ENCODE results near the gene HTR4. TPM values are rescaled to one million over a fixed set of nuclear protein-coding genes. Genes with fewer than 3 reads are reported as not detected.
"Not testable (repeated sequence)": the region's sequence is repeated elsewhere in the genome, so short reads cannot be mapped to it uniquely, and the experiment has no call there.

Gene HTR4
- total RNA-seq, 1 experiment from 2014 or later = not detected

- TF ChIP-seq ZBTB33 (IDR thresholded peaks at IDR 0.05; ENCODE audit: extremely low read depth, insufficient replicate concordance, low read length) = no peak
- no peak for TF ChIP-seq CTCF (IDR thresholded peaks at IDR 0.05 in 2 of 3, conservative IDR thresholded peaks at IDR 0.05 in 1 of 3; ENCODE audit: borderline replicate concordance in 1 of 3, insufficient read depth in 1 of 3, low read depth in 2 of 3, low read length in 2 of 3)
These were observed 182.9 kb downstream of the HTR4 start (continued) for GRCh38 chr5:148471379-148471778.

GRCh38 chr5:148469501-148469935 is 184.8 kb downstream of the HTR4 start:
- intact Hi-C loops (cut with micrococcal nuclease) = no loop called here
- ChIA-PET CTCF (interaction anchor here (1.0 to 1.8 kb wide), 4 partner anchors 12 to 262 kb away, joined by 3 to 6 read pairs (median 4); no protein-coding TSS in a partner anchor), RAD21 (ENCODE audit: low non-redundant PET in 1 of 2, low total read pairs in 2 of 2, uncharacterized antibody in 2 of 2, unreplicated experiment in 2 of 2) (no interaction called here), POLR2A (no interaction called here)
- Histone ChIP-seq H3K9me3 (ENCODE audit: control insufficient read depth in 1 of 2, insufficient read depth in 1 of 2, low read depth in 1 of 2, low read length in 2 of 2) (no peaks in the 10 kb centered on the region), H3K27ac (ENCODE audit: low read depth, low read length) (no peak overlapping the region), H3K4me1 (ENCODE audit: control insufficient read depth in 1 of 2, insufficient read depth in 2 of 2, low read length in 2 of 2) (no peaks in the 10 kb centered on the region), H3K27me3 (ENCODE audit: insufficient read depth, low read length) (0 out of 2 replicates have a peak, but pooled peaks cover 15% of the 10 kb centered on the region), H3K36me3 (ENCODE audit: control insufficient read depth in 1 of 2, insufficient read depth in 2 of 2, low read length in 2 of 2) (no peaks in the 10 kb centered on the region), H3K9me2 (ENCODE audit: insufficient read depth) (no peaks in the 10 kb centered on the region), H3K4me2 (ENCODE audit: low read length) (no peak overlapping the region), H3K79me2 (ENCODE audit: insufficient read depth, low read length) (no peaks in the 10 kb centered on the region), H3K4me3 (replicated peaks in 1 of 2; ENCODE audit: low read depth in 1 of 2, low read length in 2 of 2) (no peak overlapping the region), H3K9ac (ENCODE audit: low read length) (no peak overlapping the region), H2AFZ (ENCODE audit: low read depth, low read length, poor library complexity, severe bottlenecking) (no peak overlapping the region), H4K20me1 (ENCODE audit: insufficient read depth) (no peaks in the 10 kb centered on the region)
- no peak for DNase-seq (ENCODE audit: low read depth, low spot score)
- ATAC-seq = no peak
- no TSS peak for BruUV-seq (replicated peaks)
- TF ChIP-seq POLR2AphosphoS5 (IDR thresholded peaks at IDR 0.05; ENCODE audit: low read depth, low read length) = no peak
- no peak for TF ChIP-seq MAX (IDR thresholded peaks at IDR 0.05)
- TF ChIP-seq FOSL1 (IDR thresholded peaks at IDR 0.05; ENCODE audit: low read depth) = no peak
- no peak for TF ChIP-seq SRF (IDR thresholded peaks at IDR 0.05; ENCODE audit: low read depth)
- TF ChIP-seq ATF3 (IDR thresholded peaks at IDR 0.05) = no peak

GRCh38 chr5:148468746-148469145 is 185.6 kb downstream of the HTR4 start:
- intact Hi-C loops (cut with micrococcal nuclease); RAD21 ChIA-PET (ENCODE audit: low non-redundant PET in 1 of 2, low total read pairs in 2 of 2, uncharacterized antibody in 2 of 2, unreplicated experiment in 2 of 2); H3K9me3 ChIP-seq (ENCODE audit: control insufficient read depth in 1 of 2, insufficient read depth in 1 of 2, low read depth in 1 of 2, low read length in 2 of 2); BruUV-seq (replicated peaks); H3K9me2 ChIP-seq (ENCODE audit: insufficient read depth); H2AFZ ChIP-seq (ENCODE audit: low read depth, low read length, poor library complexity, severe bottlenecking); H3K4me1 ChIP-seq (ENCODE audit: control insufficient read depth in 1 of 2, insufficient read depth in 2 of 2, low read length in 2 of 2); H3K4me2 ChIP-seq (ENCODE audit: low read length); H3K27ac ChIP-seq (ENCODE audit: low read depth, low read length); H3K4me3 ChIP-seq (replicated peaks in 1 of 2; ENCODE audit: low read depth in 1 of 2, low read length in 2 of 2); DNase-seq (ENCODE audit: low read depth, low spot score); H3K36me3 ChIP-seq (ENCODE audit: control insufficient read depth in 1 of 2, insufficient read depth in 2 of 2, low read length in 2 of 2); H4K20me1 ChIP-seq (ENCODE audit: insufficient read depth); ATAC-seq; H3K79me2 ChIP-seq (ENCODE audit: insufficient read depth, low read length); POLR2A ChIA-PET; H3K9ac ChIP-seq (ENCODE audit: low read length): not testable (repeated sequence)
- CTCF ChIA-PET = interaction anchor here (1.0 to 1.3 kb wide), 2 partner anchors 15 to 262 kb away, joined by 4 to 5 read pairs; no protein-coding TSS in a partner anchor
- peaks cover 18% of the 10 kb centered on the region; the same call in 1 of the 2 replicates for H3K27me3 ChIP-seq (ENCODE audit: insufficient read depth, low read length)
